T-helper 22 cell (primary cell): Measurements from ENCODE around the gene CDH4.

ENCODE experiments used
- DNase-seq: peaks from one replicate; pipeline ENCODE4 v3.0.0-alpha.2; 2020; ENCODE audit warnings: low read depth

Gene CDH4

GRCh38 chr20:61537239-61538182, 285.4 kb downstream of the CDH4 start:
- no peak for DNase-seq

- DNase-seq = no peak
Observed at GRCh38 chr20:61538183-61538942, 286.3 kb downstream of the CDH4 start.

GRCh38 chr20:61538943-61539265, 286.8 kb downstream of the CDH4 start:
- no peak for DNase-seq

GRCh38 chr20:61539706-61540360, 287.8 kb downstream of the CDH4 start:
- DNase-seq = no peak

GRCh38 chr20:61541537-61541936, 289.5 kb downstream of the CDH4 start:
- no peak for DNase-seq

GRCh38 chr20:61543086-61543485, 291.0 kb downstream of the CDH4 start:
- DNase-seq = no peak

GRCh38 chr20:61543931-61544745, 292.1 kb downstream of the CDH4 start:
- no peak for DNase-seq

- DNase-seq = no peak
Observed at GRCh38 chr20:61544910-61545889, 293.1 kb downstream of the CDH4 start.

- no peak for DNase-seq
Observed at GRCh38 chr20:61546641-61547040, 294.6 kb downstream of the CDH4 start.

GRCh38 chr20:61548069-61548468, 296.0 kb downstream of the CDH4 start:
- DNase-seq = no peak

- DNase-seq = no peak
Observed at GRCh38 chr20:61549865-61550264, 297.8 kb downstream of the CDH4 start.

- DNase-seq = no peak
Observed at GRCh38 chr20:61551401-61551800, 299.3 kb downstream of the CDH4 start.

GRCh38 chr20:61554617-61555016, 302.6 kb downstream of the CDH4 start:
- DNase-seq = no peak

GRCh38 chr20:61555566-61555965, 303.5 kb downstream of the CDH4 start:
- DNase-seq = no peak

- DNase-seq = no peak
Observed at GRCh38 chr20:61556111-61556510, 304.1 kb downstream of the CDH4 start.

- DNase-seq = no peak
Observed at GRCh38 chr20:61556673-61557072, 304.6 kb downstream of the CDH4 start.

GRCh38 chr20:61557621-61558020, 305.6 kb downstream of the CDH4 start:
- DNase-seq = no peak

- DNase-seq = no peak
Observed at GRCh38 chr20:61558726-61559125, 306.7 kb downstream of the CDH4 start.

- DNase-seq = no peak
Observed at GRCh38 chr20:61559706-61560315, 307.8 kb downstream of the CDH4 start.

GRCh38 chr20:61560361-61560853, 308.3 kb downstream of the CDH4 start:
- DNase-seq = no peak
